ENCODE measurements around the gene MDK. TPM values are rescaled to one million over a fixed set of nuclear protein-coding genes. Genes with fewer than 3 reads are reported as not detected.

Gene MDK
- total RNA-seq, 1 experiment from 2014 or later: 0.49 TPM

DNA sequence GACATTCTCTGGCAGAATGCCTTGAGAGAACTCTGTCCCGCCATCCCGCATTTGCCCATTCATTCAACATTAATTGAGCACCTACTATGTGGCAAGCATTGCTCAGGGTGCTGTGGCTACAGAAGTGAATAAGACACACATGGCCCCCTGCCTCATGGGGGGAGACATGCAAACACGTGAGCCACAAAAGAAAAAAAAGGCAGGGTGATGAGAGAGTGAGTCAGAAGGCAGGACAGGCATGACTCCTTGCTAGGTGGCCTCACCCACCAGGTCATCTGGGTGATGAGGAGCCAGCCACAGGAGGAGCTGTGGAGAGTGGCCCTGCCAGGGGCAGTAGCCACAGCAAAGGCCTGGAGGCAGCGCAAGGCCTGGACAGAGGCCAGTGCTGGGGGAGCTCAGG, 5.2 kb downstream of the MDK start:
- Mint-ChIP-seq H3K36me3 (ENCODE audit: insufficient read depth, unreplicated experiment) (no peaks in the 10 kb centered on the region), H3K27ac (ENCODE audit: low read depth, unreplicated experiment) (no peak overlapping the region), H3K27me3 (ENCODE audit: insufficient read depth, unreplicated experiment) (peaks cover 40% of the 10 kb centered on the region), H3K9me3 (ENCODE audit: unreplicated experiment) (no peaks in the 10 kb centered on the region), H3K4me1 (ENCODE audit: insufficient read depth, unreplicated experiment) (peaks cover 6% of the 10 kb centered on the region), H3K4me3 (ENCODE audit: unreplicated experiment) (no peak overlapping the region)
- ChIA-PET CTCF (interaction anchor here (0.6 to 4.1 kb wide), 7 partner anchors 9 to 885 kb away, joined by 3 to 21 read pairs (median 5); no protein-coding TSS in a partner anchor), POLR2A (interaction anchor here (0.9 to 1.1 kb wide), 2 partner anchors 25 to 152 kb away, joined by 3 read pairs; no protein-coding TSS in a partner anchor)
- no peak for DNase-seq (ENCODE audit: unreplicated experiment)
- intact Hi-C loops (cut with micrococcal nuclease): no loop called here
- no TSS peak for BruUV-seq (replicated peaks)
- TF ChIP-seq, protein P1, sequence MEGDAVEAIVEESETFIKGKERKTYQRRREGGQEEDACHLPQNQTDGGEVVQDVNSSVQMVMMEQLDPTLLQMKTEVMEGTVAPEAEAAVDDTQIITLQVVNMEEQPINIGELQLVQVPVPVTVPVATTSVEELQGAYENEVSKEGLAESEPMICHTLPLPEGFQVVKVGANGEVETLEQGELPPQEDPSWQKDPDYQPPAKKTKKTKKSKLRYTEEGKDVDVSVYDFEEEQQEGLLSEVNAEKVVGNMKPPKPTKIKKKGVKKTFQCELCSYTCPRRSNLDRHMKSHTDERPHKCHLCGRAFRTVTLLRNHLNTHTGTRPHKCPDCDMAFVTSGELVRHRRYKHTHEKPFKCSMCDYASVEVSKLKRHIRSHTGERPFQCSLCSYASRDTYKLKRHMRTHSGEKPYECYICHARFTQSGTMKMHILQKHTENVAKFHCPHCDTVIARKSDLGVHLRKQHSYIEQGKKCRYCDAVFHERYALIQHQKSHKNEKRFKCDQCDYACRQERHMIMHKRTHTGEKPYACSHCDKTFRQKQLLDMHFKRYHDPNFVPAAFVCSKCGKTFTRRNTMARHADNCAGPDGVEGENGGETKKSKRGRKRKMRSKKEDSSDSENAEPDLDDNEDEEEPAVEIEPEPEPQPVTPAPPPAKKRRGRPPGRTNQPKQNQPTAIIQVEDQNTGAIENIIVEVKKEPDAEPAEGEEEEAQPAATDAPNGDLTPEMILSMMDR (IDR thresholded peaks at IDR 0.05; ENCODE audit: unreplicated experiment): no peak

- no peak for DNase-seq (ENCODE audit: unreplicated experiment)
- Mint-ChIP-seq H3K27me3 (ENCODE audit: insufficient read depth, unreplicated experiment) (peaks cover 40% of the 10 kb centered on the region), H3K36me3 (ENCODE audit: insufficient read depth, unreplicated experiment) (no peaks in the 10 kb centered on the region)
Observed at GRCh38 chr11:46387456-46387855, 6.0 kb downstream of the MDK start.

DNA sequence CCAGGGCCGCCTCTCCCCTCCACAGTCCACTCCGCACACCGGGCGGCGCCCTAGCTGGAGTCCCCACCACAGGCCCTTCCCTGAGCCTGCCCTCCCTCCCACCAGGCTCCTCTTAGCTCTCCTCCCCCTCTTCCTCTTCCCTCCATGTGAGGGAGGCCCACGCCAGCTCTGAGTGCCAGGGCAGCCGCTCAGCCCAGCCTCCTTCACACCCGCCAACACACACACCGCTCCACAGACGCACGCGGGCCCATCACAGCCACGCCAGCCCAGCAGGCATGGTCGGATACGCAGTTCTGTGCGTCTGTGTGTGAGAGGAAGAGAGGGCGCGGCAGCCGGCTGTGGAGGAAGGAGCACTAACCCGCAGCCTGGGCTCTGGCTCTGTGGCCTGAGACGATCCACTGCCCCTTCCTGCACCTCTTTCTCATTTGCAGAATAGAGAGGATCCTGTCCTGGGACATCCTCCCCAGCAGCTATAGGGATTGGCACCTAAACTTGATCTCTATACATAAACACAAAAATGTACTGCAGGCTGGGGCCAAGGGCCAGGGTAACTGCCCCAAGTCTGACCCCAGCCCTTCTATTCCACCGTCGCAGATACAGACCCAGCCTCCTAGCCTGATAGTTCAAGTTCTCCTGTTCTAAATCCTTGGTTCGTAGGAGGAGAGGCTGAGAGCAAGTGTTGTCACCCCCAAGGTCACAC, 6.6 kb downstream of the MDK start:
- H3K27me3 Mint-ChIP-seq (ENCODE audit: insufficient read depth, unreplicated experiment): peaks cover 40% of the 10 kb centered on the region
- H3K9me3 Mint-ChIP-seq (ENCODE audit: unreplicated experiment): no peaks in the 10 kb centered on the region
- H3K4me3 Mint-ChIP-seq (ENCODE audit: unreplicated experiment): no peak overlapping the region
- intact Hi-C loops (cut with micrococcal nuclease): loop anchor here (2.0 kb wide), 1 partner anchor 141 kb away; no protein-coding TSS in a partner anchor
- TF ChIP-seq, protein P1 (IDR thresholded peaks at IDR 0.05; ENCODE audit: unreplicated experiment): no peak
- H3K36me3 Mint-ChIP-seq (ENCODE audit: insufficient read depth, unreplicated experiment): no peaks in the 10 kb centered on the region
- BruUV-seq (replicated peaks): no TSS peak
- H3K4me1 Mint-ChIP-seq (ENCODE audit: insufficient read depth, unreplicated experiment): peaks cover 11% of the 10 kb centered on the region
- H3K27ac Mint-ChIP-seq (ENCODE audit: low read depth, unreplicated experiment): no peak overlapping the region
- ChIA-PET POLR2A (interaction anchor here (0.7 to 1.2 kb wide), 4 partner anchors 148 to 270 kb away, joined by 3 to 4 read pairs (median 3); no protein-coding TSS in a partner anchor), CTCF (interaction anchor here (0.6 to 4.1 kb wide), 41 partner anchors 10 to 892 kb away, joined by 3 to 24 read pairs (median 5); no protein-coding TSS in a partner anchor)
- DNase-seq (ENCODE audit: unreplicated experiment): no peak

More at GRCh38 chr11:46387456-46387855, 6.0 kb downstream of the MDK start:
- intact Hi-C loops (cut with micrococcal nuclease): no loop called here
- TF ChIP-seq, protein P1 (IDR thresholded peaks at IDR 0.05; ENCODE audit: unreplicated experiment): no peak
- POLR2A ChIA-PET: interaction anchor here (0.7 to 1.1 kb wide), 4 partner anchors 26 to 269 kb away, joined by 3 read pairs; no protein-coding TSS in a partner anchor
- no peak overlapping the region for H3K27ac Mint-ChIP-seq (ENCODE audit: low read depth, unreplicated experiment)
- no peak overlapping the region for H3K4me3 Mint-ChIP-seq (ENCODE audit: unreplicated experiment)
- BruUV-seq (replicated peaks): no TSS peak
- H3K4me1 Mint-ChIP-seq (ENCODE audit: insufficient read depth, unreplicated experiment): peaks cover 6% of the 10 kb centered on the region
- CTCF ChIA-PET: interaction anchor here (0.7 to 4.1 kb wide), 12 partner anchors 10 to 893 kb away, joined by 3 to 21 read pairs (median 4); no protein-coding TSS in a partner anchor
- no peaks in the 10 kb centered on the region for H3K9me3 Mint-ChIP-seq (ENCODE audit: unreplicated experiment)
